Epithelial cell of prostate (primary cell): ENCODE data around the gene TOX4.
"Not testable (repeated sequence)": the region's sequence is repeated elsewhere in the genome, so short reads cannot be mapped to it uniquely, and the experiment has no call there.

ENCODE experiments used
- DNase-seq: peaks from one replicate; pipeline ENCODE4 v3.0.0-alpha.2; 2011; ENCODE audit warnings: low read depth, low spot score
- H3K27ac ChIP-seq: fragments of 450-650 bp; 2 replicates; pipeline ENCODE4 v1.5.1; 2017; ENCODE audit warnings: mild to moderate bottlenecking

TOX4 gene

GRCh38 chr14:21476925-21477681, at the start of gene TOX4, which contains the start of gene RAB2B:
TOX4 (plus strand) TSS chr14:21477195; CDS start chr14:21477279, 84 bp downstream.
RAB2B (minus strand) TSS chr14:21476959; CDS start chr14:21476872, 87 bp downstream.
- DNase-seq, result peak; percentile 91
- H3K27ac ChIP-seq, result peak within 1 kb of the TSS; percentile 79

GRCh38 chr14:21428930-21429329, 48.1 kb upstream of the TOX4 start:
- no peak for DNase-seq
- H3K27ac ChIP-seq, result no peak overlapping the region

- H3K27ac ChIP-seq, result no peak overlapping the region
- no peak for DNase-seq
These were observed 45.9 kb upstream of the TOX4 start for GRCh38 chr14:21431126-21431525.

- no peak for DNase-seq
- peak overlapping the region; percentile 80 for H3K27ac ChIP-seq
These were observed 40.4 kb upstream of the TOX4 start for GRCh38 chr14:21436567-21437062.

GRCh38 chr14:21437063-21437901, 39.7 kb upstream of the TOX4 start:
- H3K27ac ChIP-seq, result peak overlapping the region; percentile 80
- DNase-seq, result peak; percentile 95

- no peak overlapping the region for H3K27ac ChIP-seq
- no peak for DNase-seq
These were observed 36.1 kb upstream of the TOX4 start for GRCh38 chr14:21440859-21441258.

- not testable (repeated sequence) for DNase-seq, H3K27ac ChIP-seq
These were observed 34.3 kb upstream of the TOX4 start for GRCh38 chr14:21442657-21443056.

GRCh38 chr14:21449899-21450216, 27.1 kb upstream of the TOX4 start:
- H3K27ac ChIP-seq, result no peak overlapping the region
- no peak for DNase-seq

- peak overlapping the region; percentile 92 for H3K27ac ChIP-seq
- no peak for DNase-seq
These were observed 22.0 kb upstream of the TOX4 start for GRCh38 chr14:21454843-21455544.

- no peak for DNase-seq
- H3K27ac ChIP-seq, result peak overlapping the region; percentile 92
These were observed 21.4 kb upstream of the TOX4 start for GRCh38 chr14:21455592-21455911.

- peak; percentile 99 for DNase-seq
These were observed 20.9 kb upstream of the TOX4 start, which contains the start of gene CHD8 for GRCh38 chr14:21455912-21456667. CHD8 (minus strand) TSS chr14:21456123; CDS start chr14:21431643, 24,480 bp downstream.

GRCh38 chr14:21467616-21468015, 9.4 kb upstream of the TOX4 start:
- DNase-seq, result no peak
- H3K27ac ChIP-seq, result no peak overlapping the region

More at GRCh38 chr14:21455912-21456667, 20.9 kb upstream of the TOX4 start, which contains the start of gene CHD8:
- H3K27ac ChIP-seq, result peak within 1 kb of the TSS; percentile 92

GRCh38 chr14:21475767-21476522, 1.1 kb upstream of the TOX4 start:
- peak overlapping the region; percentile 79 for H3K27ac ChIP-seq
- DNase-seq, result no peak

GRCh38 chr14:21476523-21476924, 471 bp upstream of the TOX4 start:
- DNase-seq, result no peak
- H3K27ac ChIP-seq, result peak overlapping the region; percentile 79

GRCh38 chr14:21486640-21487087, 9.7 kb downstream of the TOX4 start:
- no peak for DNase-seq
- no peak overlapping the region for H3K27ac ChIP-seq

- no peak for DNase-seq
- peak overlapping the region; percentile 65 for H3K27ac ChIP-seq
These were observed 18.1 kb downstream of the TOX4 start for GRCh38 chr14:21494902-21495762.

GRCh38 chr14:21496453-21496852, 19.5 kb downstream of the TOX4 start:
- H3K27ac ChIP-seq, result no peak overlapping the region
- no peak for DNase-seq
